ENCODE results near the gene SF3A1. TPM values are rescaled to one million over a fixed set of nuclear protein-coding genes. Genes with fewer than 3 reads are reported as not detected.

SF3A1 gene
- total and polyA plus RNA-seq, 4 donors = 13.6 to 116 (median 68.0) TPM

GRCh38 chr22:30292069-30292970, 64.4 kb downstream of the SF3A1 start:
- intact Hi-C loops (cut with DNase I) = loop anchor here in 1 of 2 donors (5.0 kb wide), 1 partner anchor 50 kb away; no protein-coding TSS in a partner anchor
- Histone ChIP-seq H3K27me3 (ENCODE audit: control insufficient read depth in 1 of 2, insufficient read depth in 2 of 2, low read length in 1 of 2) (no peaks in the 10 kb centered on the region), H3K36me3 (ENCODE audit: control insufficient read depth in 1 of 2, insufficient read depth in 2 of 2, low read length in 1 of 2) (peaks cover 0 to 3% of the 10 kb centered on the region in 2 donors), H3K9me3 (ENCODE audit: control insufficient read depth, low read length) (no peaks in the 10 kb centered on the region), H3K4me1 (ENCODE audit: control insufficient read depth in 1 of 2, insufficient read depth in 2 of 2, low read length in 2 of 2) (no peaks in the 10 kb centered on the region), H3K27ac (ENCODE audit: low read depth in 1 of 2, low read length in 2 of 2) (peak overlapping the region in 1 of 2 donors; percentile 85), H3K4me3 (ENCODE audit: low read length in 2 of 2) (no peak overlapping the region)
- ATAC-seq (ENCODE audit: low FRiP score) (no peak), DNase-seq (no peak)
- WGBS, 2 donors = 78 to 85% methylated on average over 18 of the region's 18 CpGs

GRCh38 chr22:30291058-30291892, 65.4 kb downstream of the SF3A1 start:
- DNase-seq (peak; percentile 91 to 92), ATAC-seq (ENCODE audit: low FRiP score) (peak; percentile 40)
- Histone ChIP-seq H3K27me3 (ENCODE audit: control insufficient read depth in 1 of 2, insufficient read depth in 2 of 2, low read length in 1 of 2) (no peaks in the 10 kb centered on the region), H3K4me3 (ENCODE audit: low read length in 2 of 2) (no peak overlapping the region), H3K4me1 (ENCODE audit: control insufficient read depth in 1 of 2, insufficient read depth in 2 of 2, low read length in 2 of 2) (no peaks in the 10 kb centered on the region), H3K27ac (ENCODE audit: low read depth in 1 of 2, low read length in 2 of 2) (peak overlapping the region; percentile 73 to 85), H3K36me3 (ENCODE audit: control insufficient read depth in 1 of 2, insufficient read depth in 2 of 2, low read length in 1 of 2) (peaks cover 0 to 3% of the 10 kb centered on the region in 2 donors), H3K9me3 (ENCODE audit: control insufficient read depth, low read length) (no peaks in the 10 kb centered on the region)
- intact Hi-C loops (cut with DNase I) = loop anchor here in 1 of 2 donors (5.0 kb wide), 1 partner anchor 51 kb away; no protein-coding TSS in a partner anchor
- 36 to 39% methylated on average over 13 of the region's 13 CpGs for WGBS, 2 donors

GRCh38 chr22:30290342-30291057, 66.2 kb downstream of the SF3A1 start:
- no peaks in the 10 kb centered on the region for H3K27me3 ChIP-seq (ENCODE audit: control insufficient read depth in 1 of 2, insufficient read depth in 2 of 2, low read length in 1 of 2)
- no peaks in the 10 kb centered on the region for H3K4me1 ChIP-seq (ENCODE audit: control insufficient read depth in 1 of 2, insufficient read depth in 2 of 2, low read length in 2 of 2)
- no peaks in the 10 kb centered on the region for H3K9me3 ChIP-seq (ENCODE audit: control insufficient read depth, low read length)
- intact Hi-C loops (cut with DNase I) = loop anchor here in 1 of 2 donors (5.0 kb wide), 1 partner anchor 52 kb away; no protein-coding TSS in a partner anchor
- ATAC-seq (ENCODE audit: low FRiP score) = peak; percentile 0
- H3K4me3 ChIP-seq (ENCODE audit: low read length in 2 of 2) = no peak overlapping the region
- 13 to 22% methylated on average over 3 of the region's 3 CpGs for WGBS, 2 donors
- H3K27ac ChIP-seq (ENCODE audit: low read depth in 1 of 2, low read length in 2 of 2) = peak overlapping the region; percentile 59 to 85
- H3K36me3 ChIP-seq (ENCODE audit: control insufficient read depth in 1 of 2, insufficient read depth in 2 of 2, low read length in 1 of 2) = peaks cover 0 to 3% of the 10 kb centered on the region in 2 donors
- DNase-seq = no peak

GRCh38 chr22:30289980-30290313, 66.7 kb downstream of the SF3A1 start:
- intact Hi-C loops (cut with DNase I) = loop anchor here (1.0 to 5.0 kb wide), 6 partner anchors 15 to 97 kb away; partner anchors contain the start of genes TBC1D10A (in 2 of the 2), CCDC157 (in 1 of the 2), RNF215 (in 1 of the 2) and SF3A1 (in 1 of the 2)
- ATAC-seq (ENCODE audit: low FRiP score) = peak; percentile 1
- Histone ChIP-seq H3K9me3 (ENCODE audit: control insufficient read depth, low read length) (no peaks in the 10 kb centered on the region), H3K27ac (ENCODE audit: low read depth in 1 of 2, low read length in 2 of 2) (peak overlapping the region; percentile 59 to 85), H3K36me3 (ENCODE audit: control insufficient read depth in 1 of 2, insufficient read depth in 2 of 2, low read length in 1 of 2) (peaks cover 0 to 5% of the 10 kb centered on the region in 2 donors), H3K4me1 (ENCODE audit: control insufficient read depth in 1 of 2, insufficient read depth in 2 of 2, low read length in 2 of 2) (no peaks in the 10 kb centered on the region), H3K4me3 (ENCODE audit: low read length in 2 of 2) (peak overlapping the region in 1 of 2 donors; percentile 19), H3K27me3 (ENCODE audit: control insufficient read depth in 1 of 2, insufficient read depth in 2 of 2, low read length in 1 of 2) (no peaks in the 10 kb centered on the region)
- DNase-seq = no peak
- 9 to 10% methylated on average over 12 of the region's 12 CpGs for WGBS, 2 donors

- H3K9me3 ChIP-seq (ENCODE audit: control insufficient read depth, low read length) = no peaks in the 10 kb centered on the region
- peak within 1 kb of the TSS; percentile 69 to 85 for H3K27ac ChIP-seq (ENCODE audit: low read depth in 1 of 2, low read length in 2 of 2)
- no peaks in the 10 kb centered on the region for H3K4me1 ChIP-seq (ENCODE audit: control insufficient read depth in 1 of 2, insufficient read depth in 2 of 2, low read length in 2 of 2)
- 1% methylated on average over 70 to 85 of the region's 85 CpGs for WGBS, 2 donors
- peak; percentile 99 for DNase-seq
- H3K36me3 ChIP-seq (ENCODE audit: control insufficient read depth in 1 of 2, insufficient read depth in 2 of 2, low read length in 1 of 2) = peaks cover 0 to 5% of the 10 kb centered on the region in 2 donors
- ATAC-seq (ENCODE audit: low FRiP score) = peak; percentile 91
- H3K27me3 ChIP-seq (ENCODE audit: control insufficient read depth in 1 of 2, insufficient read depth in 2 of 2, low read length in 1 of 2) = no peaks in the 10 kb centered on the region
- H3K4me3 ChIP-seq (ENCODE audit: low read length in 2 of 2) = peak within 1 kb of the TSS; percentile 56 to 87
- intact Hi-C loops (cut with DNase I) = loop anchor here (1.0 to 5.0 kb wide), 6 partner anchors 15 to 97 kb away; partner anchors contain the start of genes TBC1D10A (in 2 of the 2), CCDC157 (in 1 of the 2), RNF215 (in 1 of the 2) and SF3A1 (in 1 of the 2)
Observed at GRCh38 chr22:30289141-30289979, 67.3 kb downstream of the SF3A1 start, which contains the start of gene CASTOR1. Gene CASTOR1 (minus strand): TSS chr22:30289505. CDS start chr22:30289497, 8 bp downstream.

GRCh38 chr22:30288419-30289140, 68.1 kb downstream of the SF3A1 start:
- Histone ChIP-seq H3K27ac (ENCODE audit: low read depth in 1 of 2, low read length in 2 of 2) (peak overlapping the region in 1 of 2 donors; percentile 71), H3K9me3 (ENCODE audit: control insufficient read depth, low read length) (no peaks in the 10 kb centered on the region), H3K4me3 (ENCODE audit: low read length in 2 of 2) (peak overlapping the region; percentile 56 to 87), H3K4me1 (ENCODE audit: control insufficient read depth in 1 of 2, insufficient read depth in 2 of 2, low read length in 2 of 2) (no peaks in the 10 kb centered on the region), H3K36me3 (ENCODE audit: control insufficient read depth in 1 of 2, insufficient read depth in 2 of 2, low read length in 1 of 2) (peaks cover 0 to 5% of the 10 kb centered on the region in 2 donors), H3K27me3 (ENCODE audit: control insufficient read depth in 1 of 2, insufficient read depth in 2 of 2, low read length in 1 of 2) (no peaks in the 10 kb centered on the region)
- no peak for ATAC-seq (ENCODE audit: low FRiP score)
- WGBS, 2 donors = 1 to 4% methylated on average over 27 of the region's 27 CpGs
- no peak for DNase-seq
- intact Hi-C loops (cut with DNase I) = loop anchor here (1.0 to 5.0 kb wide), 7 partner anchors 16 to 99 kb away; partner anchors contain the start of genes RNF215 (in 2 of the 2), TBC1D10A (in 2 of the 2), CCDC157 (in 1 of the 2) and SF3A1 (in 1 of the 2)
